ENCODE data around the gene DDIAS. TPM values are rescaled to one million over a fixed set of nuclear protein-coding genes. Genes with fewer than 3 reads are reported as not detected.

Gene DDIAS
- total and polyA plus RNA-seq, 2 donors (not counting 1 experiment from before 2014, with no cell fraction given), result 1.7 to 3.3 TPM

GRCh38 chr11:82899186-82899820 is 2.2 kb upstream of the DDIAS start:
- Histone ChIP-seq H3K9me3 (ENCODE audit: control extremely low read depth in 1 of 3, control insufficient read depth in 2 of 3, insufficient read depth in 1 of 3, low read length in 2 of 3) (peaks cover 0 to 5% (median 5%) of the 10 kb centered on the region in 3 donors), H4K20me1 (ENCODE audit: control insufficient read depth, insufficient read depth, low read length, poor library complexity, severe bottlenecking) (peaks cover 4% of the 10 kb centered on the region), H3K79me2 (ENCODE audit: control insufficient read depth, insufficient read depth, low read length) (peaks cover 47% of the 10 kb centered on the region), H3K9ac (ENCODE audit: low read length) (peak overlapping the region; percentile 78), H3K27me3 (replicated peaks in 1 of 4; ENCODE audit: control extremely low read depth in 1 of 4, control insufficient read depth in 3 of 4, insufficient read depth in 4 of 4, low read length in 3 of 4) (no peaks in the 10 kb centered on the region), H3K4me1 (ENCODE audit: control insufficient read depth in 2 of 2, insufficient read depth in 2 of 2, low read length in 2 of 2) (peaks cover 58% of the 10 kb centered on the region in 2 donors), H3K4me3 (ENCODE audit: control extremely low read depth in 1 of 5, extremely low read depth in 1 of 5, insufficient read depth in 1 of 5, low read depth in 2 of 5, low read length in 4 of 5) (peak overlapping the region; percentile 54 to 97 (median 93)), H3K36me3 (replicated peaks in 1 of 2; ENCODE audit: control extremely low read depth in 1 of 2, control insufficient read depth in 1 of 2, extremely low read depth in 1 of 2, insufficient read depth in 2 of 2, low read length in 1 of 2) (peaks cover 0 to 2% of the 10 kb centered on the region in 2 experiments), H3K4me2 (replicated peaks; ENCODE audit: low read depth, low read length, poor library complexity, severe bottlenecking) (peak overlapping the region; percentile 83), H2AFZ (ENCODE audit: insufficient read depth, low read depth, low read length, poor library complexity, severe bottlenecking) (peak overlapping the region; percentile 89), H3K27ac (ENCODE audit: low read length in 2 of 2) (peak overlapping the region; percentile 94 to 95)
- H3K4me1 Mint-ChIP-seq, result peaks cover 62% of the 10 kb centered on the region
- POLR2A ChIA-PET, result interaction anchor here (1.5 to 2.5 kb wide), 2 partner anchors 32 to 257 kb away, joined by 4 to 25 read pairs; partner anchors contain the start of gene PCF11
- no peak for ATAC-seq (ENCODE audit: low read depth)
- H3K9me3 Mint-ChIP-seq (ENCODE audit: insufficient read depth), result no peaks in the 10 kb centered on the region
- CTCF ChIA-PET, result interaction anchor here (3.5 to 12.3 kb wide), 3 partner anchors 27 to 350 kb away, joined by 19 to 135 read pairs (median 68); no protein-coding TSS in a partner anchor
- no peak for TF ChIP-seq CTCF (IDR thresholded peaks at IDR 0.05)
- TF ChIP-seq EZH2 (IDR thresholded peaks at IDR 0.05; ENCODE audit: borderline replicate concordance, insufficient read depth, low read depth, low read length, poor library complexity, severe bottlenecking), result no peak
- WGBS (ENCODE audit: insufficient coverage), result 0% methylated on average over 2 of the region's 3 CpGs
- peak overlapping the region; percentile 99 for H3K27ac Mint-ChIP-seq
- intact Hi-C loops (cut with micrococcal nuclease), result no loop called here
- H3K27me3 Mint-ChIP-seq, result no peaks in the 10 kb centered on the region
- peak; percentile 64 for DNase-seq
- H3K4me3 Mint-ChIP-seq, result peak overlapping the region; percentile 100

GRCh38 chr11:82899957-82900276 is 1.6 kb upstream of the DDIAS start:
- Histone ChIP-seq H3K27me3 (replicated peaks in 1 of 4; ENCODE audit: control extremely low read depth in 1 of 4, control insufficient read depth in 3 of 4, insufficient read depth in 4 of 4, low read length in 3 of 4) (no peaks in the 10 kb centered on the region), H3K4me2 (replicated peaks; ENCODE audit: low read depth, low read length, poor library complexity, severe bottlenecking) (peak overlapping the region; percentile 83), H2AFZ (ENCODE audit: insufficient read depth, low read depth, low read length, poor library complexity, severe bottlenecking) (peak overlapping the region; percentile 89), H3K36me3 (replicated peaks in 1 of 2; ENCODE audit: control extremely low read depth in 1 of 2, control insufficient read depth in 1 of 2, extremely low read depth in 1 of 2, insufficient read depth in 2 of 2, low read length in 1 of 2) (peaks cover 0 to 2% of the 10 kb centered on the region in 2 experiments), H3K9ac (ENCODE audit: low read length) (peak overlapping the region; percentile 78), H3K27ac (ENCODE audit: low read length in 2 of 2) (peak overlapping the region; percentile 94 to 95), H3K9me3 (ENCODE audit: control extremely low read depth in 1 of 3, control insufficient read depth in 2 of 3, insufficient read depth in 1 of 3, low read length in 2 of 3) (peaks cover 0 to 5% (median 5%) of the 10 kb centered on the region in 3 donors), H3K4me1 (ENCODE audit: control insufficient read depth in 2 of 2, insufficient read depth in 2 of 2, low read length in 2 of 2) (peaks cover 52 to 56% of the 10 kb centered on the region in 2 donors), H3K79me2 (ENCODE audit: control insufficient read depth, insufficient read depth, low read length) (peaks cover 44% of the 10 kb centered on the region), H3K4me3 (ENCODE audit: control extremely low read depth in 1 of 5, extremely low read depth in 1 of 5, insufficient read depth in 1 of 5, low read depth in 2 of 5, low read length in 4 of 5) (peak overlapping the region; percentile 54 to 97 (median 93)), H4K20me1 (ENCODE audit: control insufficient read depth, insufficient read depth, low read length, poor library complexity, severe bottlenecking) (peaks cover 4% of the 10 kb centered on the region)
- H3K4me1 Mint-ChIP-seq, result peaks cover 57% of the 10 kb centered on the region
- H3K27me3 Mint-ChIP-seq, result no peaks in the 10 kb centered on the region
- peak overlapping the region; percentile 99 for H3K27ac Mint-ChIP-seq
- ATAC-seq (ENCODE audit: low read depth) (no peak), DNase-seq (no peak)
- ChIA-PET CTCF (interaction anchor here (0.7 to 12.3 kb wide), 6 partner anchors 26 to 349 kb away, joined by 3 to 135 read pairs (median 12); partner anchors contain the start of gene PCF11), POLR2A (interaction anchor here (0.9 to 2.5 kb wide), 6 partner anchors 10 to 386 kb away, joined by 3 to 25 read pairs (median 4); partner anchors contain the start of genes CCDC90B and PCF11)
- H3K4me3 Mint-ChIP-seq, result peak overlapping the region; percentile 100
- WGBS (ENCODE audit: insufficient coverage), result 1% methylated on average over 10 of the region's 11 CpGs
- TF ChIP-seq EZH2 (IDR thresholded peaks at IDR 0.05; ENCODE audit: borderline replicate concordance, insufficient read depth, low read depth, low read length, poor library complexity, severe bottlenecking) (no peak), CTCF (IDR thresholded peaks at IDR 0.05) (no peak)
- no peaks in the 10 kb centered on the region for H3K9me3 Mint-ChIP-seq (ENCODE audit: insufficient read depth)
- intact Hi-C loops (cut with micrococcal nuclease), result loop anchor here (1.0 kb wide), 2 partner anchors 27 to 163 kb away; no protein-coding TSS in a partner anchor
